Measurements from ENCODE around the gene CSKMT. TPM values are rescaled to one million over a fixed set of nuclear protein-coding genes. Genes with fewer than 3 reads are reported as not detected.

CSKMT gene
- total RNA-seq, 1 donor from 2014 or later: 7.8 TPM

DNA sequence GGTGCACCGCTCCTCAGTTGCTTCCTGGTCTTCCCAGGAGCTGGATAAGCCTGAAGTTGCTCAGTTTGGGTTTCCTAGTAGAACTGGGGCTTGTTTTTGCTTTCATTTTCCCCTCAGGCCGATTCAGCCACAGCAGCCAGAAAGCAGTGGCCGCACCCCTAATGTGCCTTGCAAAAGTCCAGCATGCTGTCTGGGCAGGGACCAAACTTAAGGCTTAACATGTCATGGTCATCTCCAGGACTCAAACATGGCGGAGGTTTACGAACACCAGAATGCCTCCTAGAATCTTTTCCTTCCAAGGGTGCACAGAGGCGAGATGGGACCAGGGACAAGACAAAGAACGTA lies 44.9 kb downstream of the CSKMT start:
- Mint-ChIP-seq H3K4me3 (ENCODE audit: unreplicated experiment) (peak overlapping the region; percentile 87), H3K27ac (ENCODE audit: unreplicated experiment) (peak overlapping the region; percentile 99)

DNA sequence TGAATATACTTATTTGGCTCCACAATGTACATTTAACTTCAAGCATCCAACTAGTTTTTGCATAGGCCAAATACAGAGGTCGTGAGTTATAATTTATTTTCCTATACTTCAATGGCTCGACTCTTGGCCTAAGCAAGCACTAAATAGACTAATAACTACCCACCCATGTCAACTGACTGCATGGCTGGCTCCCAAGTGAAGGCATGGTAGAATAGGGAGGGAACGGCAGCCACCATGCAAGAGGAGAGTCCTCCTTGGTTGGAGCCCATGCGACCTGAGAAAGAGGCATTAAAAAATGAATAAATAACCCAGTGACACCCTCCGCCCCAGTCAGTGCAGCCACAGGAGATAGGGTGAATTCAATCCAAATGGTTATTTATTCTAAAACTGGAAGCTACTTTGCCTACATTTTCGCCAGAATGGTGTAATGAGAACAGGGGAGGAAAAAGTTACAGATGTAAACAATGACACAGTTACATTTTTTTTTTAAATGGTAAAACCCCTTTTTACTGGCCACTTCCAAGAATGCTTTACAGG lies 47.2 kb downstream of the CSKMT start:
- peaks cover 34% of the 10 kb centered on the region for H3K36me3 Mint-ChIP-seq (ENCODE audit: low read depth)

More for the DNA sequence above, 44.9 kb downstream of the CSKMT start:
- DNase-seq (ENCODE audit: low spot score): no peak
- H3K27me3 Mint-ChIP-seq (ENCODE audit: low read depth): no peaks in the 10 kb centered on the region
- no peaks in the 10 kb centered on the region for H3K9me3 Mint-ChIP-seq (ENCODE audit: low read depth)
- H3K4me1 Mint-ChIP-seq (ENCODE audit: low read depth): peaks cover 42% of the 10 kb centered on the region
- peaks cover 17% of the 10 kb centered on the region for H3K36me3 Mint-ChIP-seq (ENCODE audit: low read depth)
- TF ChIP-seq, protein P1, sequence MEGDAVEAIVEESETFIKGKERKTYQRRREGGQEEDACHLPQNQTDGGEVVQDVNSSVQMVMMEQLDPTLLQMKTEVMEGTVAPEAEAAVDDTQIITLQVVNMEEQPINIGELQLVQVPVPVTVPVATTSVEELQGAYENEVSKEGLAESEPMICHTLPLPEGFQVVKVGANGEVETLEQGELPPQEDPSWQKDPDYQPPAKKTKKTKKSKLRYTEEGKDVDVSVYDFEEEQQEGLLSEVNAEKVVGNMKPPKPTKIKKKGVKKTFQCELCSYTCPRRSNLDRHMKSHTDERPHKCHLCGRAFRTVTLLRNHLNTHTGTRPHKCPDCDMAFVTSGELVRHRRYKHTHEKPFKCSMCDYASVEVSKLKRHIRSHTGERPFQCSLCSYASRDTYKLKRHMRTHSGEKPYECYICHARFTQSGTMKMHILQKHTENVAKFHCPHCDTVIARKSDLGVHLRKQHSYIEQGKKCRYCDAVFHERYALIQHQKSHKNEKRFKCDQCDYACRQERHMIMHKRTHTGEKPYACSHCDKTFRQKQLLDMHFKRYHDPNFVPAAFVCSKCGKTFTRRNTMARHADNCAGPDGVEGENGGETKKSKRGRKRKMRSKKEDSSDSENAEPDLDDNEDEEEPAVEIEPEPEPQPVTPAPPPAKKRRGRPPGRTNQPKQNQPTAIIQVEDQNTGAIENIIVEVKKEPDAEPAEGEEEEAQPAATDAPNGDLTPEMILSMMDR (IDR thresholded peaks at IDR 0.05): no peak

DNA sequence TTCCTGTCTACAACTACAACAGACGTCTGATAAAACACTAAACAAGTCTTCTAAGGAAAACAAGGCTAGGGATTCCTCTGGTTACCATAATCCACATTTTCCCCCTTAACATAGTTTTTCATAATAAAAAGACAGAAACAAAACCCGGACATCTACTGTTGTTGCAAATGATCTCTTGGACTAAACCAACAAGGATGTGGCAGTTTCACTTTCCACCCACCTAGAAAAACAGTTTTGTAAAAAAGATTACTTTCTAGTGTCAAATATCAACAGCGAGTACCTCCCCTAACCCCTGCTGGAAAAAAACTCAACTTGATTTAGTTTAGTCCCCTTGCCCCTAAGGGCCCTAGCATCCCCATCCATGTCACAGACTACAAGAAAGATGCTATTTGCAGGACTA lies 47.7 kb downstream of the CSKMT start:
- Mint-ChIP-seq H3K27ac (ENCODE audit: unreplicated experiment) (peak overlapping the region; percentile 30), H3K36me3 (ENCODE audit: low read depth) (peaks cover 34% of the 10 kb centered on the region), H3K9me3 (ENCODE audit: low read depth) (no peaks in the 10 kb centered on the region), H3K4me3 (ENCODE audit: unreplicated experiment) (no peak overlapping the region), H3K4me1 (ENCODE audit: low read depth) (peaks cover 25% of the 10 kb centered on the region), H3K27me3 (ENCODE audit: low read depth) (no peaks in the 10 kb centered on the region)
- TF ChIP-seq, protein P1 (IDR thresholded peaks at IDR 0.05): no peak
- no peak for DNase-seq (ENCODE audit: low spot score)

More for the DNA sequence above, 47.2 kb downstream of the CSKMT start:
- no peak for DNase-seq (ENCODE audit: low spot score)
- H3K9me3 Mint-ChIP-seq (ENCODE audit: low read depth): no peaks in the 10 kb centered on the region
- no peak overlapping the region for H3K4me3 Mint-ChIP-seq (ENCODE audit: unreplicated experiment)
- TF ChIP-seq, protein P1 (IDR thresholded peaks at IDR 0.05): no peak
- peaks cover 26% of the 10 kb centered on the region for H3K4me1 Mint-ChIP-seq (ENCODE audit: low read depth)
- peak overlapping the region; percentile 9 for H3K27ac Mint-ChIP-seq (ENCODE audit: unreplicated experiment)
- H3K27me3 Mint-ChIP-seq (ENCODE audit: low read depth): no peaks in the 10 kb centered on the region

DNA sequence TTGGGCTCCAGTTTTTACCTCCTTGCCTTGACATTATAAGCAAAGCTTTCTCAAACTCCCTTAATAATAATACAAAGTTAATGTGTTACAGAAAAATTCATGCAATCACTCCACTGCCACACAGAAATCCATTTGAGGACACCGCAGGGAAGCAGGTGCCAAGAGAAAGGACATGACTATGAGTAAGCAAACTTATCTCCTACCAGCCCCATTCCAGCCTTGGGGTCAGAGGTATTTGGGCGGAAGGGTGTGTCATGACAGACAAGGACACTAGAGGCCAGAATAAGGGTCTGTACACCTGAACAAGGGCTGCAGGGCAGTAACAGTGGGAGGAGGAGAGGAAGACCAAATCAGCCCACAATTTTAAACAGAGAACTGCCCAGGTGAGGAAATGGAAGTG lies 48.2 kb downstream of the CSKMT start:
- Mint-ChIP-seq H3K27ac (ENCODE audit: unreplicated experiment) (peak overlapping the region; percentile 37), H3K27me3 (ENCODE audit: low read depth) (no peaks in the 10 kb centered on the region), H3K4me1 (ENCODE audit: low read depth) (peaks cover 27% of the 10 kb centered on the region), H3K36me3 (ENCODE audit: low read depth) (peaks cover 39% of the 10 kb centered on the region), H3K4me3 (ENCODE audit: unreplicated experiment) (no peak overlapping the region), H3K9me3 (ENCODE audit: low read depth) (no peaks in the 10 kb centered on the region)
- TF ChIP-seq, protein P1 (IDR thresholded peaks at IDR 0.05): no peak
- no peak for DNase-seq (ENCODE audit: low spot score)

DNA sequence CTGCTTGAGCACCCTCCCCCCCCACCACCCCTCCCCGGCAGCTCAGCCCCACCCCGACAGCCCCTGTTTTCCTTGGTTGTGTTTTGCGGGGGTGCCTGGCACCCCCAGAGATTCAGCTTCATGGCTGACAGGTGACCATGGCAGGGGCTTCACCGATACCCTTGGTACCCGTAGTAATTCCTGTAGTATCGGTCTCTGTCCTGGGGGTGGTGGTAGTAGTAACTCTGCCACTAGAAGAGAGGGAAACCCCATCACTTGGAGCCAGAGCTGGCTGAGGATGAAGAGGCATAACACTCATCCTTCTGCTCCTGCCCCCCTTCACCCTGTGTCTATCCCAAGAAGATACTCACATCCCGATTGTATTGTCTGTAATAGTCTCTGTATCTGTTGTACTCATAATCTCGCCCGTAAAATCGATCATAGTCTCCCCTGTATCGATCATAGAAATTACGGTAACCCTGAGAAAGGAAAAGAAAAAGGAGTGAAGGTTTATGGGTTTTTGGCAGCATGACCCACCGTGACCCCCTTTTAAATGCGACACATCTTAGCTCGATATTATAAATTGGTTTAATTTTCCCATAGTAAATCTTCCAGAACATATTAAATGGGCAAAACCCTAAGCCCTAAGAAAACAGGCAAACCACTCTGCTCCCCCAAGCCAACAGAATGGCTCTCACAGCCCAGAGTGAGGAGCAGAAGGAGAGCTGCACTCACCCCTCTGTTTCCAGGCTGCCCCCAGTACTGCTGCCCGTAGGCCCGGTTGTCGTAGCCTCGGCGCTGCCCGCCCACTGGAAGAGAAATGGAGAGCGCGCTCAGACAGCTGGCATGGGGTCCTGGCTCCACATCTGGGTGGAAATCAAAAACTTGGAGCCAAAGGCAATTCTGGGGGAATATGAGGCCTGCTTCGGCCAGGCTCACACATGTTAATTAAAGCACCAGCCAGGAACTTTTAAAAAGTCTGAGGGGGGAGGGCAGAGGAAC lies 50.3 kb downstream of the CSKMT start:
- peaks cover 8% of the 10 kb centered on the region for H3K4me1 Mint-ChIP-seq (ENCODE audit: low read depth)
- no peaks in the 10 kb centered on the region for H3K27me3 Mint-ChIP-seq (ENCODE audit: low read depth)
- peak; percentile 72 for DNase-seq (ENCODE audit: low spot score)
- peak overlapping the region; percentile 61 for H3K27ac Mint-ChIP-seq (ENCODE audit: unreplicated experiment)
- H3K4me3 Mint-ChIP-seq (ENCODE audit: unreplicated experiment): no peak overlapping the region
- H3K36me3 Mint-ChIP-seq (ENCODE audit: low read depth): peaks cover 49% of the 10 kb centered on the region
- H3K9me3 Mint-ChIP-seq (ENCODE audit: low read depth): no peaks in the 10 kb centered on the region
- TF ChIP-seq, protein P1 (IDR thresholded peaks at IDR 0.05): no peak

Measured in chondrocyte (in vitro differentiated cells).